Endothelial cell (in vitro differentiated cells): ENCODE results near the gene FOXC2. TPM values are rescaled to one million over a fixed set of nuclear protein-coding genes. Genes with fewer than 3 reads are reported as not detected.

Experiments
- DNase-seq: peaks from one replicate; pipeline ENCODE4 v3.0.0; 2021; ENCODE audit warnings: low spot score
- H3K27ac Mint-ChIP-seq: one replicate; pipeline ENCODE4 v1.8.0; 2021; ENCODE audit warnings: mixed read lengths, inconsistent platforms; ENCODE audit not compliant: unreplicated experiment
- H3K27me3 Mint-ChIP-seq: one replicate; pipeline ENCODE4 v1.8.0; 2021; ENCODE audit warnings: mild to moderate bottlenecking, moderate library complexity, mixed read lengths, inconsistent platforms; ENCODE audit not compliant: unreplicated experiment
- H3K36me3 Mint-ChIP-seq: one replicate; pipeline ENCODE4 v1.8.0; 2021; ENCODE audit warnings: mild to moderate bottlenecking, low read depth, mixed read lengths, inconsistent platforms; ENCODE audit not compliant: unreplicated experiment
- H3K4me1 Mint-ChIP-seq: one replicate; pipeline ENCODE4 v1.8.0; 2021; ENCODE audit warnings: mild to moderate bottlenecking, mixed read lengths, inconsistent platforms; ENCODE audit not compliant: unreplicated experiment
- H3K4me3 Mint-ChIP-seq: one replicate; pipeline ENCODE4 v1.8.0; 2021; ENCODE audit warnings: mild to moderate bottlenecking, mixed read lengths, inconsistent platforms; ENCODE audit not compliant: unreplicated experiment
- H3K9me3 Mint-ChIP-seq: one replicate; pipeline ENCODE4 v1.8.0; 2021; ENCODE audit warnings: mixed read lengths, inconsistent platforms; ENCODE audit not compliant: unreplicated experiment
- total RNA-seq: library from RNA; stranded (reverse); fragmentation: NEBNext Ultra II Directional; extraction: Animal tissue kit (Norgen Biotek cat#: 25700); gene quantifications from one replicate; pipeline ENCODE4 v1.2.1, GENCODE V29; 2021; ENCODE audit not compliant: unreplicated experiment
- TF ChIP-seq, protein P1 (sequence below): fragments of 200-600 bp; sonication (generic); IDR thresholded peaks from one replicate; pipeline ENCODE4 v1.5.0; 2021; ENCODE audit warnings: antibody characterized with exemption; ENCODE audit not compliant: unreplicated experiment

The FOXC2 gene
- total RNA-seq, 1 donor from 2014 or later = 16.3 TPM

DNA sequence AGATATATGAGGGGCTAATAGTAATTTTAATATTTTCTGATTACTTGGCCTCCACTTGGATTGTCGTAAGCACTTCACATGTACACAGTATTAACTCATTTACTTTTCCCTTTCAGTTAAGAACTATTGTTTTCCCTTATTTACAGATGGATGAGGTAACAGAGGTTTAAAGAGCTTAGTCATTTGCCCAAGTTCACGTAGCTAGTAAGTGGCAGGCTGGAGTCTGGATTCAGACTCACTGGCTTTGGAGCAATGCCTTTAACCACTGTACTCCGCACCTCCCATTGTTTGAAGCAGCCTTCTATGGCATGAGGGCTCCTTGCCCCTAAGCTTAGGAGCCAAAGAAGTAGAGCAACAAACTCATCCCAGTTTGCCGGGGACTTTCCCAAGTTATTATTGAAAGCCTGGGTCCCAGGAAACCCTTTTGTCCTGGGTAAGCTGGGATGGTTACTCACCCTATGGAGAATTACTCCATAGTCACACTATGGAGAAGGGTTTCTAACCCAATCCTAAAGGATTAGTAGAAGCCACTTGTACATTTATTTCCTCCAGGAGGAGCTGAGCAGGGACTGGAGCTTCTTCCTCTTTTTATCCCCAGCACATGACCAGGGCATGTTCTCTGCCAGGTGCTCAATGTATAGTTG, 24.0 kb downstream of the FOXC2 start:
- peaks cover 5% of the 10 kb centered on the region for H3K27me3 Mint-ChIP-seq
- H3K27ac Mint-ChIP-seq = no peak overlapping the region
- peaks cover 30% of the 10 kb centered on the region for H3K4me1 Mint-ChIP-seq
- no peak for DNase-seq
- no peaks in the 10 kb centered on the region for H3K9me3 Mint-ChIP-seq
- no peak overlapping the region for H3K4me3 Mint-ChIP-seq
- H3K36me3 Mint-ChIP-seq = peaks cover 5% of the 10 kb centered on the region
- TF ChIP-seq, protein P1, sequence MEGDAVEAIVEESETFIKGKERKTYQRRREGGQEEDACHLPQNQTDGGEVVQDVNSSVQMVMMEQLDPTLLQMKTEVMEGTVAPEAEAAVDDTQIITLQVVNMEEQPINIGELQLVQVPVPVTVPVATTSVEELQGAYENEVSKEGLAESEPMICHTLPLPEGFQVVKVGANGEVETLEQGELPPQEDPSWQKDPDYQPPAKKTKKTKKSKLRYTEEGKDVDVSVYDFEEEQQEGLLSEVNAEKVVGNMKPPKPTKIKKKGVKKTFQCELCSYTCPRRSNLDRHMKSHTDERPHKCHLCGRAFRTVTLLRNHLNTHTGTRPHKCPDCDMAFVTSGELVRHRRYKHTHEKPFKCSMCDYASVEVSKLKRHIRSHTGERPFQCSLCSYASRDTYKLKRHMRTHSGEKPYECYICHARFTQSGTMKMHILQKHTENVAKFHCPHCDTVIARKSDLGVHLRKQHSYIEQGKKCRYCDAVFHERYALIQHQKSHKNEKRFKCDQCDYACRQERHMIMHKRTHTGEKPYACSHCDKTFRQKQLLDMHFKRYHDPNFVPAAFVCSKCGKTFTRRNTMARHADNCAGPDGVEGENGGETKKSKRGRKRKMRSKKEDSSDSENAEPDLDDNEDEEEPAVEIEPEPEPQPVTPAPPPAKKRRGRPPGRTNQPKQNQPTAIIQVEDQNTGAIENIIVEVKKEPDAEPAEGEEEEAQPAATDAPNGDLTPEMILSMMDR = no peak

DNA sequence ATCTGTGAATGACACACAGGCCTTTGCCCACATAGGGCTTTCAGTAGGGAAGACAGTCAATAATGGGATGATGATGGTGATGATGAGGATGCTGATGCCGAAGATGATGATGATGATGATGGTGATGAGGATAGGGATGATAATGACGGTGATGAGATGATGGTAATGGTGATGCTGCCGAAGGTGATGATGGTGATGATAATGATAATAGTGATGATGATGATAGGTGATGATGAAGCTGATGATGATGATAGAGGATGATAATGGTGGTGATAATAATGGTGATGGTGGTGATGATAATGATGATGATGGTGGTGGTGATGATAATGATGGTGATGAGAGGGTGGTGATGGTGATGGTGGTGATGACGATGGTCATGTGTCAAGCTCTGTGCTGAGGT, 24.6 kb downstream of the FOXC2 start:
- Mint-ChIP-seq H3K27ac (no peak overlapping the region), H3K27me3 (peaks cover 5% of the 10 kb centered on the region), H3K9me3 (no peaks in the 10 kb centered on the region), H3K4me1 (peaks cover 30% of the 10 kb centered on the region), H3K36me3 (peaks cover 5% of the 10 kb centered on the region), H3K4me3 (no peak overlapping the region)
- TF ChIP-seq, protein P1 = no peak
- no peak for DNase-seq

DNA sequence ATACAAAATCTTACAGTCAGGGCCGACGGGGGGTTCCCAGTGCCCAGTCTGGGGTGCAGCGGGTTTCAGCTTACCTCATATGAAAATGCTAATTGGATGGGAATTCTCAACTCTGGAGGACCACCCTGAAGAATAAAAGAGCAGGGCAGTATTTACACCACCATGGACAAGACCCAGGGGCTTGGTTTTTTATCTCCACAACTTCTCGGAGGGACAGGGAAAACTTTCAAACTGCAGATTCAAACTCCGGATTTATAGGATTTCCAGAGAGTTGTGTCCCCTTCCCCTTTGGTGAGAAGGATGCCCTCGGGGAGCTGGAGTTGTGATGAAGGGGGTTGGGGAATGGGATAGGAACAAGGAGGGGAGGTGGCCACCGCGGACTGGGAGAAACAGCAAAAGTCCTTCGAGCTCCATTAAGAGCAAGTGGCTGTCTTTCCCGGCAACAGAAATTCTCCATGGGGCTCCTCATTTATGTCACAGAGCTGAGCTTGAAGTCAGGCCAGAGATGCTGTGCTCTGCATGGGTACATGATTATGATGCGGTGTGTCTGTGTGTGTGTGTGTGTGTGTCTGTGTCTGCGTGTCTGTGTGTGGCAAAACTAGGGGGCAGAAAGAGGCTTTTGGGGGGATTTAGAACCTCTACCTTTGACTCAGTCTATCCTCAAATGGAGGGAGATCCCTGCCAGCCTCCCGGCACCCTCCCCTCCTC, 27.4 kb downstream of the FOXC2 start:
- no peak for DNase-seq
- H3K9me3 Mint-ChIP-seq = no peaks in the 10 kb centered on the region
- TF ChIP-seq, protein P1 = no peak
- H3K4me1 Mint-ChIP-seq = peaks cover 34% of the 10 kb centered on the region
- no peak overlapping the region for H3K4me3 Mint-ChIP-seq
- H3K27me3 Mint-ChIP-seq = peaks cover 5% of the 10 kb centered on the region
- H3K36me3 Mint-ChIP-seq = peaks cover 5% of the 10 kb centered on the region
- H3K27ac Mint-ChIP-seq = no peak overlapping the region

DNA sequence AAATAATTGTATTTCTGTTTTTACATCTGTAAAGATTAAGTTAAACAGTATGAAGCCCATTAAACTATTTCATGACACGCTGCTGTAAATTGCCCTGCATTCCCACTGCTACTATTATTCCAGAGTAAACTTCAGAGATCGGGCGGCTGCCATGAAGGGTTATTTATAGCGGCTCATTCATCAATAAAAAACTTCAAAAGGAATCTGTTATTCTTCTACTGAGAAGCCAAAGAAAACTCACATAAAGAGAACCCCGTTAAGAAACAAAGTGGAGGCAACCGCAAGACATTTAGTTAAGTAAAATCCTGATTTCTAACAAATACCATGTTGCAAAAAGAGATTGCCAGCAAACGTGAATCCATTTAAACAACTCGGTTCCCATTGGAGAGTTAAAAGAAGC, 28.1 kb downstream of the FOXC2 start:
- no peaks in the 10 kb centered on the region for H3K9me3 Mint-ChIP-seq
- peaks cover 5% of the 10 kb centered on the region for H3K27me3 Mint-ChIP-seq
- TF ChIP-seq, protein P1 = no peak
- peaks cover 37% of the 10 kb centered on the region for H3K4me1 Mint-ChIP-seq
- DNase-seq = no peak
- no peak overlapping the region for H3K27ac Mint-ChIP-seq
- H3K36me3 Mint-ChIP-seq = peaks cover 5% of the 10 kb centered on the region
- no peak overlapping the region for H3K4me3 Mint-ChIP-seq

DNA sequence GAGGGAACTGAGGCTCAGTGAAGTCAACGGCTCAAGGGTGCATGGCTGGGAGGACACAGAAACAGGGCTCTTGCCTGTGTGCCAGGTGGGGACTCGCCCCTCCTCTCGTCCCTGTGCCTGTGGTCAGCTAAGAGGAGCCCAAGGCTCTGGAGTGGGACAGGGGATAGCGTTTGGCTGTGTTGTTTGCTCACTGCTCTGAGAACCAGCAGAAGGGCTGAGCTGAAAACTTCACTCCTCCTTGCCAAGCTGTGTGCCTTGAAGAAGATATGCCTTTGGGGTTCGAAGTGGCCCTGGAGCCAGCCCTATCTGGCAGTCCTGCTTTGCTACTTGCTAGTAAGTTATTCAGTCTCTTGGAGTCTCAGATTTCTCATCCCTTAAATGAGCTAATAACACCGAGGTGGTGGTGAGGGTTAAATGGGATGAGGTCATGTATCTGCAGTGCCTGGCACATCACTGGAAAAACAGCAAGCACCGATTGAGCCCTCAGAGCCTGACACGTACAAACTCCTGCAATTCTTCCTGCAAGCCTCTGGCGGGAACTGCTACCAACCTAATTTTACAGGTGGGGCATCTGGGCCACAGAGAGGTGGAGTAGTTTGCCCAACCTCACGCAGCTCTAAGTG, 29.5 kb downstream of the FOXC2 start:
- DNase-seq = no peak
- TF ChIP-seq, protein P1 = no peak
- Mint-ChIP-seq H3K4me3 (no peak overlapping the region), H3K9me3 (no peaks in the 10 kb centered on the region), H3K4me1 (peaks cover 36% of the 10 kb centered on the region), H3K36me3 (peaks cover 5% of the 10 kb centered on the region), H3K27me3 (peaks cover 5% of the 10 kb centered on the region), H3K27ac (no peak overlapping the region)
